ENCODE data around the gene PEA15. TPM values are rescaled to one million over a fixed set of nuclear protein-coding genes. Genes with fewer than 3 reads are reported as not detected.

The PEA15 gene
- total RNA-seq, 1 experiment from 2014 or later = 56.3 TPM

- TF ChIP-seq MYBL2 (CRISPR knock-in tag; IDR thresholded peaks at IDR 0.05) (no peak), CTCF (IDR thresholded peaks at IDR 0.05) (peak; percentile 59), ZNF396 (CRISPR knock-in tag; IDR thresholded peaks at IDR 0.05; ENCODE audit: borderline replicate concordance) (no peak), ZNF121 (CRISPR knock-in tag; IDR thresholded peaks at IDR 0.05) (peak; percentile 61; the same call in 1 of the 2 replicates), JUN (CRISPR knock-in tag; IDR thresholded peaks at IDR 0.05) (no peak), CREB1 (CRISPR knock-in tag; IDR thresholded peaks at IDR 0.05) (no peak), HMGXB4 (CRISPR knock-in tag; IDR thresholded peaks at IDR 0.05) (0 out of 2 replicates have a peak, but pooled peaks have one; percentile 31), ZNF317 (CRISPR knock-in tag; IDR thresholded peaks at IDR 0.05; ENCODE audit: borderline replicate concordance, low read depth) (no peak), NR2C2 (CRISPR knock-in tag; IDR thresholded peaks at IDR 0.05) (no peak)
These were observed 43.0 kb upstream of the PEA15 start (continued) for GRCh38 chr1:160161965-160162705.

- Mint-ChIP-seq H3K27ac (no peak overlapping the region), H3K27me3 (ENCODE audit: low read depth) (peaks cover 14% of the 10 kb centered on the region), H3K36me3 (no peaks in the 10 kb centered on the region), H3K4me1 (peaks cover 28% of the 10 kb centered on the region), H3K4me3 (no peak overlapping the region), H3K9me3 (no peaks in the 10 kb centered on the region)
- TF ChIP-seq NFE2L1 (CRISPR knock-in tag; IDR thresholded peaks at IDR 0.05) (no peak), TCF7 (CRISPR knock-in tag; IDR thresholded peaks at IDR 0.05; ENCODE audit: low read depth) (no peak), SP1 (CRISPR knock-in tag; conservative IDR thresholded peaks at IDR 0.05) (no peak), RORB (CRISPR knock-in tag; IDR thresholded peaks at IDR 0.05) (no peak), ZNF423 (CRISPR knock-in tag; IDR thresholded peaks at IDR 0.05) (no peak), ATF2 (CRISPR knock-in tag; IDR thresholded peaks at IDR 0.05; ENCODE audit: borderline replicate concordance, low read depth) (no peak), ATF6 (CRISPR knock-in tag; IDR thresholded peaks at IDR 0.05) (no peak), PRRX2 (CRISPR knock-in tag; IDR thresholded peaks at IDR 0.05) (no peak), GTF2I (CRISPR knock-in tag; conservative IDR thresholded peaks at IDR 0.05) (no peak), MLX (CRISPR knock-in tag; IDR thresholded peaks at IDR 0.05) (no peak), ZNF232 (CRISPR knock-in tag; IDR thresholded peaks at IDR 0.05) (no peak), GRHL2 (CRISPR knock-in tag; IDR thresholded peaks at IDR 0.05; ENCODE audit: insufficient replicate concordance, severe bottlenecking) (no peak), ZNF281 (CRISPR knock-in tag; IDR thresholded peaks at IDR 0.05) (no peak), HMGXB4 (CRISPR knock-in tag; IDR thresholded peaks at IDR 0.05) (no peak)
- ATAC-seq = no peak
- no peak for DNase-seq (ENCODE audit: low spot score)
- ChIA-PET CTCF (interaction anchor here (0.5 to 3.1 kb wide), 36 partner anchors 9 to 213 kb away, joined by 3 to 64 read pairs (median 6); partner anchors contain the start of genes ATP1A4, CASQ1, DCAF8 and IGSF8), POLR2A (interaction anchor here (0.8 kb wide), 1 partner anchor 30 kb away, joined by 4 read pairs; no protein-coding TSS in a partner anchor)
These were observed 42.3 kb upstream of the PEA15 start for GRCh38 chr1:160162931-160163330.
